IgD-negative memory B cell (primary cell): ENCODE results near the gene PFDN4. TPM values are rescaled to one million over a fixed set of nuclear protein-coding genes. Genes with fewer than 3 reads are reported as not detected.
A peak's percentile ranks its signal among the peaks of the same experiment; 100 is the strongest.

Experiments
- H3K27ac Mint-ChIP-seq, 3 donors: one replicate each; pipeline ENCODE4 v1.8.0; 2020 to 2022; ENCODE audit warnings: mild to moderate bottlenecking in 3 of 3, mixed read lengths in 3 of 3, moderate library complexity in 1 of 3
- H3K27me3 Mint-ChIP-seq: one replicate; pipeline ENCODE4 v1.8.0; 2021; ENCODE audit warnings: mixed read lengths
- H3K36me3 Mint-ChIP-seq: one replicate; pipeline ENCODE4 v1.8.0; 2020; ENCODE audit warnings: mild to moderate bottlenecking, mixed read lengths
- H3K4me1 Mint-ChIP-seq, 3 donors: one replicate each; pipeline ENCODE4 v1.8.0; 2020 to 2022; ENCODE audit warnings: mixed read lengths in 3 of 3, mild to moderate bottlenecking in 1 of 3
- H3K4me3 Mint-ChIP-seq, 4 donors: one replicate each; pipeline ENCODE4 v1.8.0; 2020 to 2022; ENCODE audit warnings: mild to moderate bottlenecking in 4 of 4, mixed read lengths in 4 of 4, moderate library complexity in 3 of 4
- H3K9me3 Mint-ChIP-seq, 3 donors: one replicate each; pipeline ENCODE4 v1.8.0; 2020 to 2021; ENCODE audit warnings: mixed read lengths in 3 of 3, mild to moderate bottlenecking in 1 of 3
- polyA plus RNA-seq: library from polyadenylated mRNA; unstranded; fragments of 300-500 nt; fragmentation: Illumina TruSeq; gene quantifications from one replicate; pipeline ENCODE4 v1.2.3, GENCODE V29; 2021

The PFDN4 gene
- 45.6 TPM for polyA plus RNA-seq

- Mint-ChIP-seq H3K27me3 (no peaks in the 10 kb centered on the region), H3K9me3 (no peaks in the 10 kb centered on the region), H3K27ac (peak within 1 kb of the TSS; percentile 87 to 100 (median 100)), H3K4me3 (peak within 1 kb of the TSS; percentile 88 to 100 (median 98)), H3K4me1 (peaks cover 20 to 28% (median 22%) of the 10 kb centered on the region in 3 donors), H3K36me3 (no peaks in the 10 kb centered on the region)
Measured at GRCh38 chr20:54207743-54208547, at the start of gene PFDN4. PFDN4 (plus strand) TSS chr20:54208087; CDS start chr20:54208101, 14 bp downstream.

- Mint-ChIP-seq H3K9me3 (no peaks in the 10 kb centered on the region), H3K36me3 (peaks cover 2% of the 10 kb centered on the region), H3K4me1 (no peaks in the 10 kb centered on the region), H3K27ac (no peak overlapping the region), H3K4me3 (no peak overlapping the region), H3K27me3 (peaks cover 5% of the 10 kb centered on the region)
Measured at GRCh38 chr20:54158226-54158625, 49.7 kb upstream of the PFDN4 start.

- H3K27me3 Mint-ChIP-seq, result peaks cover 8% of the 10 kb centered on the region
- H3K36me3 Mint-ChIP-seq, result peaks cover 2% of the 10 kb centered on the region
- H3K9me3 Mint-ChIP-seq, result no peaks in the 10 kb centered on the region
- H3K4me1 Mint-ChIP-seq, result no peaks in the 10 kb centered on the region
- no peak overlapping the region for H3K4me3 Mint-ChIP-seq
- H3K27ac Mint-ChIP-seq, result no peak overlapping the region
Measured at GRCh38 chr20:54158856-54159418, 49.0 kb upstream of the PFDN4 start.

- Mint-ChIP-seq H3K9me3 (no peaks in the 10 kb centered on the region), H3K36me3 (peaks cover 2% of the 10 kb centered on the region), H3K4me1 (no peaks in the 10 kb centered on the region), H3K27ac (no peak overlapping the region), H3K27me3 (peaks cover 9% of the 10 kb centered on the region), H3K4me3 (no peak overlapping the region)
Measured at GRCh38 chr20:54160065-54161007, 47.6 kb upstream of the PFDN4 start.

GRCh38 chr20:54161008-54161820 lies 46.7 kb upstream of the PFDN4 start:
- Mint-ChIP-seq H3K36me3 (no peaks in the 10 kb centered on the region), H3K9me3 (no peaks in the 10 kb centered on the region), H3K4me1 (no peaks in the 10 kb centered on the region), H3K27ac (no peak overlapping the region), H3K4me3 (peak overlapping the region in 1 of 4 donors; percentile 7), H3K27me3 (peaks cover 12% of the 10 kb centered on the region)

GRCh38 chr20:54161821-54162149 lies 46.1 kb upstream of the PFDN4 start:
- peaks cover 12% of the 10 kb centered on the region for H3K27me3 Mint-ChIP-seq
- no peak overlapping the region for H3K4me3 Mint-ChIP-seq
- no peaks in the 10 kb centered on the region for H3K9me3 Mint-ChIP-seq

GRCh38 chr20:54162378-54163009 lies 45.4 kb upstream of the PFDN4 start:
- Mint-ChIP-seq H3K4me1 (no peaks in the 10 kb centered on the region), H3K27me3 (peaks cover 12% of the 10 kb centered on the region)

More at GRCh38 chr20:54161821-54162149, 46.1 kb upstream of the PFDN4 start:
- Mint-ChIP-seq H3K27ac (no peak overlapping the region), H3K4me1 (no peaks in the 10 kb centered on the region), H3K36me3 (no peaks in the 10 kb centered on the region)

GRCh38 chr20:54163402-54163801 lies 44.5 kb upstream of the PFDN4 start:
- Mint-ChIP-seq H3K4me3 (no peak overlapping the region), H3K4me1 (no peaks in the 10 kb centered on the region), H3K27me3 (peaks cover 19% of the 10 kb centered on the region), H3K9me3 (no peaks in the 10 kb centered on the region), H3K27ac (no peak overlapping the region), H3K36me3 (peaks cover 1% of the 10 kb centered on the region)

More at GRCh38 chr20:54162378-54163009, 45.4 kb upstream of the PFDN4 start:
- Mint-ChIP-seq H3K36me3 (no peaks in the 10 kb centered on the region), H3K27ac (no peak overlapping the region), H3K9me3 (no peaks in the 10 kb centered on the region), H3K4me3 (no peak overlapping the region)

- H3K27me3 Mint-ChIP-seq, result peaks cover 30% of the 10 kb centered on the region
- H3K4me3 Mint-ChIP-seq, result no peak overlapping the region
- no peak overlapping the region for H3K27ac Mint-ChIP-seq
- peaks cover 2% of the 10 kb centered on the region for H3K36me3 Mint-ChIP-seq
- H3K4me1 Mint-ChIP-seq, result no peaks in the 10 kb centered on the region
- H3K9me3 Mint-ChIP-seq, result no peaks in the 10 kb centered on the region
Measured at GRCh38 chr20:54165014-54165413, 42.9 kb upstream of the PFDN4 start.

GRCh38 chr20:54165803-54166202 lies 42.1 kb upstream of the PFDN4 start:
- Mint-ChIP-seq H3K36me3 (peaks cover 2% of the 10 kb centered on the region), H3K4me1 (no peaks in the 10 kb centered on the region), H3K9me3 (no peaks in the 10 kb centered on the region), H3K27ac (no peak overlapping the region), H3K27me3 (peaks cover 34% of the 10 kb centered on the region), H3K4me3 (no peak overlapping the region)

- Mint-ChIP-seq H3K27ac (no peak overlapping the region), H3K4me3 (peak overlapping the region in 1 of 4 donors; percentile 11), H3K27me3 (peaks cover 42% of the 10 kb centered on the region)
Measured at GRCh38 chr20:54166987-54167662, 40.8 kb upstream of the PFDN4 start.

GRCh38 chr20:54167909-54168872 lies 39.7 kb upstream of the PFDN4 start:
- Mint-ChIP-seq H3K4me1 (peaks cover 0 to 3% (median 0%) of the 10 kb centered on the region in 3 donors), H3K27ac (peak overlapping the region in 1 of 3 donors; percentile 78), H3K4me3 (no peak overlapping the region), H3K27me3 (peaks cover 52% of the 10 kb centered on the region), H3K36me3 (peaks cover 2% of the 10 kb centered on the region), H3K9me3 (no peaks in the 10 kb centered on the region)

More at GRCh38 chr20:54166987-54167662, 40.8 kb upstream of the PFDN4 start:
- no peaks in the 10 kb centered on the region for H3K4me1 Mint-ChIP-seq
- no peaks in the 10 kb centered on the region for H3K9me3 Mint-ChIP-seq
- peaks cover 2% of the 10 kb centered on the region for H3K36me3 Mint-ChIP-seq
